MM.1S (cell line): ENCODE measurements around the gene RAPGEF2.

Experiments
- DNase-seq: peaks from one replicate; pipeline ENCODE4 v3.0.0-alpha.2; 2015
- H2AFZ ChIP-seq: fragments of 300-600 bp; sonication (generic); 2 replicates; pipeline ENCODE4 v1.6.0; 2016; ENCODE audit warnings: antibody characterized with exemption, low read length
- H3F3A ChIP-seq: fragments of 300-600 bp; sonication (generic); 2 replicates; pipeline ENCODE4 v1.6.1; 2016; ENCODE audit warnings: mild to moderate bottlenecking, antibody characterized with exemption, low read length, moderate library complexity, mixed read lengths; ENCODE audit not compliant: insufficient read depth
- H3K27ac ChIP-seq: fragments of 300-600 bp; sonication (generic); 2 replicates; pipeline ENCODE4 v1.5.1; 2016; ENCODE audit warnings: mild to moderate bottlenecking, low read length
- H3K27me3 ChIP-seq: fragments of 300-600 bp; sonication (generic); replicated peaks from 2 replicates; pipeline ENCODE4 v1.6.0; 2016; ENCODE audit warnings: low read length; ENCODE audit not compliant: insufficient read depth
- H3K36me3 ChIP-seq: fragments of 300-600 bp; sonication (generic); replicated peaks from 2 replicates; pipeline ENCODE4 v1.6.1; 2016; ENCODE audit warnings: mild to moderate bottlenecking, low read length, mixed read lengths; ENCODE audit not compliant: insufficient read depth
- H3K4me1 ChIP-seq: fragments of 300-600 bp; sonication (generic); 2 replicates; pipeline ENCODE4 v1.6.1; 2016; ENCODE audit warnings: low read length, mixed read lengths
- H3K4me2 ChIP-seq: fragments of 300-600 bp; sonication (generic); 2 replicates; pipeline ENCODE4 v1.6.0; 2016; ENCODE audit warnings: low read depth, low read length
- H3K4me3 ChIP-seq: fragments of 300-600 bp; sonication (generic); 2 replicates; pipeline ENCODE4 v1.5.1; 2016; ENCODE audit warnings: low read length, mixed read lengths
- H3K79me2 ChIP-seq: fragments of 300-600 bp; sonication (generic); 2 replicates; pipeline ENCODE4 v1.6.1; 2016; ENCODE audit warnings: mixed run types, low read length, mixed read lengths
- H3K9ac ChIP-seq: fragments of 300-600 bp; sonication (generic); 2 replicates; pipeline ENCODE4 v1.6.1; 2016; ENCODE audit warnings: low read length, mixed read lengths
- H3K9me2 ChIP-seq: fragments of 300-600 bp; sonication (generic); replicated peaks from 2 replicates; pipeline ENCODE4 v1.6.1; 2016; ENCODE audit warnings: mild to moderate bottlenecking, low read length, mixed read lengths; ENCODE audit not compliant: insufficient read depth
- H3K9me3 ChIP-seq: fragments of 300-600 bp; sonication (generic); replicated peaks from 2 replicates; pipeline ENCODE4 v1.6.1; 2016; ENCODE audit warnings: mild to moderate bottlenecking, low read length, mixed read lengths; ENCODE audit not compliant: insufficient read depth
- H4K20me1 ChIP-seq: fragments of 300-600 bp; sonication (generic); 2 replicates; pipeline ENCODE4 v1.6.1; 2016; ENCODE audit warnings: mild to moderate bottlenecking, low read length, moderate library complexity, mixed read lengths; ENCODE audit not compliant: insufficient read depth
- EZH2 ChIP-seq: fragments of 300-600 bp; sonication (generic); optimal IDR thresholded peaks from 2 replicates; pipeline ENCODE3; 2017; ENCODE audit warnings: low read depth, mild to moderate bottlenecking, antibody characterized with exemption, low read length, mixed read lengths
- EZH2phosphoT487 ChIP-seq: fragments of 300-600 bp; sonication (generic); IDR thresholded peaks from 2 replicates; pipeline ENCODE4 v1.6.1; 2018; ENCODE audit warnings: antibody characterized with exemption, low read length
- TF ChIP-seq, protein P1 (sequence below): fragments of 300-600 bp; sonication (generic); IDR thresholded peaks from 2 replicates; pipeline ENCODE4 v1.5.1; 2016; ENCODE audit warnings: antibody characterized with exemption, low read length, mixed read lengths

RAPGEF2 gene

DNA sequence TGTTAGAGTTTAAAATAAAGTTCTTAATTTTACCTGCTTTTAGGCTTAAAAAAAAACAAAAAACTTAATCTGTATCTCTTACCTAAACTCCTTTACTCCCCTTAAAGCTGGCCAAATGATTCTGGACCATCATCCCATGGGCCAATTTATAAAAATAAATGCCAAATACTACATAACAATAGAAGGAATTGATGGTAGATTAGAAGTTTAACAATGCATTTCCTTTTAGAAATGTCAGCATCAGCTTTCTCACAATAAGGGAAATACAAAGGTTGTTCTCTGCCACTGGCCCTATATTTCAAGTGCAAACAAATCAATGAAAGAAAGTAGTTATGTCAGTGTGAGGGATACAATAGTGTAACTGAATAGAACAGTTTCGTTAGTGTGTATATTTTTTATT is 5.7 kb upstream of the RAPGEF2 start:
- no peak overlapping the region for H3K27ac ChIP-seq
- H3K9me2 ChIP-seq: no peaks in the 10 kb centered on the region
- H3K79me2 ChIP-seq: no peaks in the 10 kb centered on the region
- no peak overlapping the region for H3K9ac ChIP-seq
- H3K27me3 ChIP-seq: peaks cover 14% of the 10 kb centered on the region; the same call in 1 of the 2 replicates
- DNase-seq: no peak
- H3K4me2 ChIP-seq: no peak overlapping the region
- H3K36me3 ChIP-seq: no peaks in the 10 kb centered on the region
- no peaks in the 10 kb centered on the region for H4K20me1 ChIP-seq
- H3K4me1 ChIP-seq: no peaks in the 10 kb centered on the region
- H2AFZ ChIP-seq: no peak overlapping the region
- H3K4me3 ChIP-seq: no peak overlapping the region
- TF ChIP-seq, protein P1, sequence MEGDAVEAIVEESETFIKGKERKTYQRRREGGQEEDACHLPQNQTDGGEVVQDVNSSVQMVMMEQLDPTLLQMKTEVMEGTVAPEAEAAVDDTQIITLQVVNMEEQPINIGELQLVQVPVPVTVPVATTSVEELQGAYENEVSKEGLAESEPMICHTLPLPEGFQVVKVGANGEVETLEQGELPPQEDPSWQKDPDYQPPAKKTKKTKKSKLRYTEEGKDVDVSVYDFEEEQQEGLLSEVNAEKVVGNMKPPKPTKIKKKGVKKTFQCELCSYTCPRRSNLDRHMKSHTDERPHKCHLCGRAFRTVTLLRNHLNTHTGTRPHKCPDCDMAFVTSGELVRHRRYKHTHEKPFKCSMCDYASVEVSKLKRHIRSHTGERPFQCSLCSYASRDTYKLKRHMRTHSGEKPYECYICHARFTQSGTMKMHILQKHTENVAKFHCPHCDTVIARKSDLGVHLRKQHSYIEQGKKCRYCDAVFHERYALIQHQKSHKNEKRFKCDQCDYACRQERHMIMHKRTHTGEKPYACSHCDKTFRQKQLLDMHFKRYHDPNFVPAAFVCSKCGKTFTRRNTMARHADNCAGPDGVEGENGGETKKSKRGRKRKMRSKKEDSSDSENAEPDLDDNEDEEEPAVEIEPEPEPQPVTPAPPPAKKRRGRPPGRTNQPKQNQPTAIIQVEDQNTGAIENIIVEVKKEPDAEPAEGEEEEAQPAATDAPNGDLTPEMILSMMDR: no peak
- TF ChIP-seq EZH2phosphoT487 (no peak), EZH2 (no peak)
- peaks cover 4% of the 10 kb centered on the region; the same call in 1 of the 2 replicates for H3F3A ChIP-seq
- H3K9me3 ChIP-seq: no peaks in the 10 kb centered on the region

DNA sequence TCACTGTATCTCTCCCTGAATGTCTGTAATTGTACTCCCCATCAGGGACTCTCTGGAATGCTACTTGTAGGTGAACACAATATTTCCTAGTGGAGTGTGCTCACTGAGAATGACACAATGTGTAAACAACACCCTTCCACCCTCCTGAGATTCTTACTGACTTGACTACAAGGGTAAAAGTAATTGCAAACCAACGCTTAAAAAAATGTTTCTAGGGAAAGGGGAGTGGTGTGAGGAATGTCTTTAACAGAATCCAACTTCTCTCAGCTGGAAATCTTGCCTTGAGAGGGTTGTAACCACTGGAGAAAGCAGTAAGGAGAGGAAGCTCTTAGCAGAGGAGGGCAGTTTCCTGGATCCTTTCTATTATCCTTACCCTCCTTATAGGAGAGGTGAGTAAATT is 5.1 kb upstream of the RAPGEF2 start:
- no peak for DNase-seq
- Histone ChIP-seq H2AFZ (no peak overlapping the region), H3K4me3 (no peak overlapping the region), H3K4me2 (no peak overlapping the region), H3F3A (peaks cover 4% of the 10 kb centered on the region; the same call in 1 of the 2 replicates), H3K9me2 (no peaks in the 10 kb centered on the region), H3K9ac (no peak overlapping the region), H3K9me3 (no peaks in the 10 kb centered on the region), H3K27me3 (peaks cover 17% of the 10 kb centered on the region; the same call in 1 of the 2 replicates), H3K4me1 (no peaks in the 10 kb centered on the region), H3K27ac (no peak overlapping the region), H3K36me3 (no peaks in the 10 kb centered on the region), H4K20me1 (no peaks in the 10 kb centered on the region), H3K79me2 (no peaks in the 10 kb centered on the region)
- TF ChIP-seq EZH2phosphoT487: no peak
- TF ChIP-seq, protein P1: no peak
- no peak for TF ChIP-seq EZH2

DNA sequence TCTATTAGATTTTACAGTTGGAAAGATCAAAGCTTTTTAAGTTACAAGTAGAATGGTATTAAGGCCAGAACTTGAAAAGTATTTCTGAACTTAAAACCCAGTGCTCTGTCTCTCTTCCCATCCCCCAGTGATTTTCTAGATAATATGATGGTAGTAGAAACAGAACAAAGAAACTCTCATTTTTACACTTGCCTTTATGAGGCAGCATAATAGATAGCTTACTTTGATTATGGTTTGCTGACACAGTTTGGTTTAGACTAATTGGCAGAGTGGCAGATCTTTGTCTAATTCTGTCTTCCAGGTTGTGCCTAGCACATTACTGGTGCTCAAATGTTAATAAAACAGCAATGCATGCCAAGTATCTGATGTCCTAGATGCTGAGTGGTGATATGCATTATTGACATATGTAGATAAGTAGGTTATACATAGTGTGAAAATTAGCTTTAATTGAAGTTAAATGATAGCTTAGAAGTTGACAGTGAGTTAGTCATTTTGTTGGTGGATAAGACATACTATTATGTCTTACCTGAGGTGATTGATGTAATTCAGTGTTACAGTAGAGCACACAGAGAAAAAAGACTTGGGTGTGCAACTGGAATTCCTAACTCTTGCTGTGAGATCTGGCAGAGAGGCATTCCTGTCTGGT is 4.3 kb upstream of the RAPGEF2 start:
- Histone ChIP-seq H3K4me1 (no peaks in the 10 kb centered on the region), H2AFZ (no peak overlapping the region), H3K9me2 (no peaks in the 10 kb centered on the region), H3K36me3 (no peaks in the 10 kb centered on the region), H3F3A (peaks cover 7% of the 10 kb centered on the region; the same call in 1 of the 2 replicates), H3K79me2 (no peaks in the 10 kb centered on the region), H3K4me3 (no peak overlapping the region), H3K9ac (no peak overlapping the region), H3K4me2 (no peak overlapping the region), H3K27me3 (peaks cover 17% of the 10 kb centered on the region; the same call in 1 of the 2 replicates), H3K9me3 (no peaks in the 10 kb centered on the region), H3K27ac (no peak overlapping the region), H4K20me1 (no peaks in the 10 kb centered on the region)
- no peak for DNase-seq
- no peak for TF ChIP-seq EZH2
- TF ChIP-seq, protein P1: no peak
- TF ChIP-seq EZH2phosphoT487: no peak
